GM13976 (cell line): Measurements from ENCODE around the gene NUBP2.

ENCODE experiments used
- DNase-seq: peaks from one replicate; pipeline ENCODE4 v3.0.0; 2012; ENCODE audit warnings: low spot score
- in situ Hi-C: fragments of 300-500 bp; cut with MboI; formaldehyde crosslinking; loops from one replicate; pipeline ENCODE4 v1.12.0; 2022; ENCODE audit warnings: low sequenced_read_pairs, mixed read lengths, inconsistent platforms; ENCODE audit not compliant: unreplicated experiment
- TF ChIP-seq, protein P1 (sequence below): IDR thresholded peaks from 2 replicates; pipeline ENCODE4 v1.5.1; 2012; ENCODE audit warnings: borderline replicate concordance, mild to moderate bottlenecking; ENCODE audit not compliant: insufficient read depth; ENCODE audit errors: extremely low read depth, missing control alignments, control extremely low read depth

The NUBP2 gene

GRCh38 chr16:1749152-1750117 is 33.3 kb upstream of the NUBP2 start:
- no peak for DNase-seq
- in situ Hi-C loops: no loop called here
- TF ChIP-seq, protein P1, sequence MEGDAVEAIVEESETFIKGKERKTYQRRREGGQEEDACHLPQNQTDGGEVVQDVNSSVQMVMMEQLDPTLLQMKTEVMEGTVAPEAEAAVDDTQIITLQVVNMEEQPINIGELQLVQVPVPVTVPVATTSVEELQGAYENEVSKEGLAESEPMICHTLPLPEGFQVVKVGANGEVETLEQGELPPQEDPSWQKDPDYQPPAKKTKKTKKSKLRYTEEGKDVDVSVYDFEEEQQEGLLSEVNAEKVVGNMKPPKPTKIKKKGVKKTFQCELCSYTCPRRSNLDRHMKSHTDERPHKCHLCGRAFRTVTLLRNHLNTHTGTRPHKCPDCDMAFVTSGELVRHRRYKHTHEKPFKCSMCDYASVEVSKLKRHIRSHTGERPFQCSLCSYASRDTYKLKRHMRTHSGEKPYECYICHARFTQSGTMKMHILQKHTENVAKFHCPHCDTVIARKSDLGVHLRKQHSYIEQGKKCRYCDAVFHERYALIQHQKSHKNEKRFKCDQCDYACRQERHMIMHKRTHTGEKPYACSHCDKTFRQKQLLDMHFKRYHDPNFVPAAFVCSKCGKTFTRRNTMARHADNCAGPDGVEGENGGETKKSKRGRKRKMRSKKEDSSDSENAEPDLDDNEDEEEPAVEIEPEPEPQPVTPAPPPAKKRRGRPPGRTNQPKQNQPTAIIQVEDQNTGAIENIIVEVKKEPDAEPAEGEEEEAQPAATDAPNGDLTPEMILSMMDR: no peak

DNA sequence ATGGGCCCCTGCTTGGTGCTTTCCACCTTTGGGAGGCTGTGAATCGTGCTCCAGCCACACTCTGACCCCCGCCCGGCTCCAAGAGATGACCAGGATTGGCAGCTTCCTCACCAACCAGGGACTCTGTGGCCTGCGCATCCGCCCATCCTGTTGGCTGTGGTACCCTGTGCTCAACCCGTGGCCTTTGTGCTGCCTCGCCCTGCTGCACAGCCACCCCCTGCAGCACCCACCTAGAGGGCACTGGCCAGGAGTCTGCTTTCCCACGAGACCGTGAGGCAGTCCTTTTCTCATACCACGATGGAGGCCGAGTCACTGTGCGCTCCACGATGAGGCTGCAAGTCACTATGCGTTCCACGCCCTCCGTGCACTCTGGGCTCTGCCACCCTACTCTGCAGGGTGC is 30.8 kb upstream of the NUBP2 start:
- TF ChIP-seq, protein P1: no peak
- in situ Hi-C loops: no loop called here
- no peak for DNase-seq

- TF ChIP-seq, protein P1: no peak
- DNase-seq: no peak
- in situ Hi-C loops: no loop called here
Observed at GRCh38 chr16:1752853-1753252, 29.9 kb upstream of the NUBP2 start.

- in situ Hi-C loops: no loop called here
- TF ChIP-seq, protein P1: no peak
Observed at GRCh38 chr16:1754204-1754603, 28.6 kb upstream of the NUBP2 start.

GRCh38 chr16:1757714-1758461 is 24.9 kb upstream of the NUBP2 start:
- TF ChIP-seq, protein P1: no peak
- in situ Hi-C loops: no loop called here
- DNase-seq: no peak

More at GRCh38 chr16:1754204-1754603, 28.6 kb upstream of the NUBP2 start:
- no peak for DNase-seq

- in situ Hi-C loops: no loop called here
- no peak for DNase-seq
- TF ChIP-seq, protein P1: no peak
Observed at GRCh38 chr16:1758923-1759322, 23.8 kb upstream of the NUBP2 start.
